SK-N-MC (cell line): Measurements from ENCODE around the gene FAIM.
"Not testable (repeated sequence)": the region's sequence is repeated elsewhere in the genome, so short reads cannot be mapped to it uniquely, and the experiment has no call there.

Experiments used
- DNase-seq: peaks from one replicate; pipeline ENCODE4 v3.0.0-alpha.2; 2011; ENCODE audit warnings: low read depth, low spot score
- H3K27ac ChIP-seq: fragments of 200-600 bp; sonication (generic); 2 replicates; pipeline ENCODE4 v1.5.1; 2016; ENCODE audit warnings: mixed run types
- H3K36me3 ChIP-seq: fragments of 200-600 bp; sonication (generic); 2 replicates; pipeline ENCODE4 v1.6.1; 2017; ENCODE audit warnings: antibody characterized with exemption, low read length, mixed read lengths; ENCODE audit not compliant: insufficient read depth
- H3K4me3 ChIP-seq: fragments of 200-600 bp; sonication (generic); 2 replicates; pipeline ENCODE4 v1.5.1; 2016
- H3K9ac ChIP-seq: fragments of 200-600 bp; sonication (generic); 2 replicates; pipeline ENCODE4 v1.8.0; 2017; ENCODE audit warnings: mixed run types, mixed read lengths; ENCODE audit not compliant: insufficient read length
- H3K9me3 ChIP-seq: fragments of 200-600 bp; sonication (generic); 2 replicates; pipeline ENCODE4 v1.6.1; 2017; ENCODE audit warnings: low read depth, mild to moderate bottlenecking, antibody characterized with exemption, low read length, moderate library complexity, mixed read lengths
- EZH2 ChIP-seq: fragments of 200-600 bp; sonication (generic); IDR thresholded peaks from one replicate; pipeline ENCODE4 v1.6.1; 2017; ENCODE audit warnings: antibody characterized with exemption
- FOXP2 ChIP-seq: optimal IDR thresholded peaks from 2 replicates; pipeline ENCODE3; 2011; ENCODE audit warnings: mild to moderate bottlenecking, moderate library complexity; ENCODE audit not compliant: insufficient read depth; ENCODE audit errors: extremely low read length, control extremely low read depth
- POLR2AphosphoS5 ChIP-seq: IDR thresholded peaks from 2 replicates; pipeline ENCODE4 v1.6.1; 2012; ENCODE audit warnings: mild to moderate bottlenecking, low read depth, low read length, borderline replicate concordance

The FAIM gene

GRCh38 chr3:138608322-138609135 is at the start of gene FAIM:
TSS of gene FAIM (plus strand) at chr3:138608771. CDS start at chr3:138619727, 10,956 bp downstream.
- Histone ChIP-seq H3K9ac (no peak within 1 kb of the TSS), H3K9me3 (no peaks in the 10 kb centered on the region), H3K27ac (no peak within 1 kb of the TSS), H3K4me3 (no peak within 1 kb of the TSS), H3K36me3 (no peaks in the 10 kb centered on the region)
- no peak for DNase-seq
- no peak for TF ChIP-seq EZH2
- no peak for TF ChIP-seq FOXP2
- no peak for TF ChIP-seq POLR2AphosphoS5

DNA sequence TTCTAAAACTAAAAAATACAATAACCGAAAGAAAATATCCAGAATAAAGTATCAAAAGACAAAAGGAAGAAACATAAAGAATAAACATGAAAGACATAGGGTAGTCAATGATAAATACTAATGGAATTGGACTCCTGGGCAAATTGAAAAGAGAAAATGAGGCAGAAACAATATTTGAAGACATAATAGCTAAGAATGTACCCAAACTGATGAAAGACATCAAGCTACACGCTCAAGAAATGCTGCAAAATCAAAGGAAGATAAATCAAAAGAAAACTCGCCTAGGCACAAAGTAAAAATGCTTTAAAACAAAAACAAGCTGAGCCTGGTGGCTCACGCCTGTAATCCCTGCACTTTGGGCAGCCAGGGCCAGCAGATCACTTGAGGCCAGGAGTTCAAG is 49.4 kb upstream of the FAIM start:
- Histone ChIP-seq H3K36me3 (no peaks in the 10 kb centered on the region), H3K9ac (no peak overlapping the region), H3K9me3 (no peaks in the 10 kb centered on the region), H3K4me3 (no peak overlapping the region), H3K27ac (no peak overlapping the region)
- DNase-seq, result no peak
- TF ChIP-seq EZH2 (no peak), FOXP2 (no peak), POLR2AphosphoS5 (no peak)

GRCh38 chr3:138560501-138560900 is 48.1 kb upstream of the FAIM start:
- no peak overlapping the region for H3K27ac ChIP-seq
- H3K9ac ChIP-seq, result no peak overlapping the region
- DNase-seq, result no peak
- H3K9me3 ChIP-seq, result no peaks in the 10 kb centered on the region
- no peak overlapping the region for H3K4me3 ChIP-seq
- no peaks in the 10 kb centered on the region for H3K36me3 ChIP-seq
- TF ChIP-seq FOXP2 (no peak), EZH2 (no peak), POLR2AphosphoS5 (no peak)

GRCh38 chr3:138562902-138563301 is 45.7 kb upstream of the FAIM start:
- H3K9me3 ChIP-seq, H3K27ac ChIP-seq, H3K4me3 ChIP-seq, H3K9ac ChIP-seq, DNase-seq, H3K36me3 ChIP-seq: not testable (repeated sequence)

DNA sequence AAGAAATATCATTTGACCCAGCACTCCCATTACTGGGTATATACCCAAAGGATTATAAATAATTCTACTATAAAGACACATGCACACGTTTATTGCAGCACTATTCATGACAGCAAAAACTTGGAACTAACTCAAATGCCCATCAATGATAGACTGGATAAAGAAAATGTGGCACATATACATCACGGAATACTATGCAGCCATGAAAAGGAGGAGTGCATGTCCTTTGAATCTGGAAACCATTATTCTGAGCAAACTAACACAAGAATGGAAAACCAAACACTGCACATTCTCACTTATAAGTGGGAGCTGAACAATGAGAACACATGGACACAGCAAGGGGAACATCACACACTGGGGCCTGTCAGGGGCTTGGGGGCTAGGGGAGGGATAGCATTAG is 42.3 kb upstream of the FAIM start:
- H3K27ac ChIP-seq, H3K4me3 ChIP-seq, H3K36me3 ChIP-seq, H3K9me3 ChIP-seq, DNase-seq, H3K9ac ChIP-seq: not testable (repeated sequence)

GRCh38 chr3:138567403-138567802 is 41.2 kb upstream of the FAIM start:
- no peak overlapping the region for H3K27ac ChIP-seq
- DNase-seq, result no peak
- no peaks in the 10 kb centered on the region for H3K36me3 ChIP-seq
- no peaks in the 10 kb centered on the region for H3K9me3 ChIP-seq
- no peak overlapping the region for H3K4me3 ChIP-seq
- no peak overlapping the region for H3K9ac ChIP-seq
- TF ChIP-seq FOXP2 (no peak), EZH2 (no peak), POLR2AphosphoS5 (no peak)

GRCh38 chr3:138569090-138569489 is 39.5 kb upstream of the FAIM start:
- H3K27ac ChIP-seq, result no peak overlapping the region
- no peak overlapping the region for H3K4me3 ChIP-seq
- no peak for TF ChIP-seq POLR2AphosphoS5
- no peak for TF ChIP-seq EZH2
- no peak for TF ChIP-seq FOXP2

GRCh38 chr3:138569624-138570023 is 38.9 kb upstream of the FAIM start:
- H3K36me3 ChIP-seq, H3K4me3 ChIP-seq, H3K9me3 ChIP-seq, DNase-seq, H3K27ac ChIP-seq, H3K9ac ChIP-seq: not testable (repeated sequence)

More at GRCh38 chr3:138569090-138569489, 39.5 kb upstream of the FAIM start:
- Histone ChIP-seq H3K9ac (no peak overlapping the region), H3K36me3 (no peaks in the 10 kb centered on the region), H3K9me3 (no peaks in the 10 kb centered on the region)
- no peak for DNase-seq

- no peak for DNase-seq
- H3K9ac ChIP-seq, result no peak overlapping the region
- H3K36me3 ChIP-seq, result no peaks in the 10 kb centered on the region
- no peaks in the 10 kb centered on the region for H3K9me3 ChIP-seq
- no peak overlapping the region for H3K27ac ChIP-seq
- TF ChIP-seq EZH2 (no peak), POLR2AphosphoS5 (no peak), FOXP2 (no peak)
- H3K4me3 ChIP-seq, result no peak overlapping the region
Measured at GRCh38 chr3:138573138-138573537, 35.4 kb upstream of the FAIM start.
